ENCODE results near the gene CCDC9B.
A peak's percentile ranks its signal among the peaks of the same experiment; 100 is the strongest.

Gene CCDC9B

DNA sequence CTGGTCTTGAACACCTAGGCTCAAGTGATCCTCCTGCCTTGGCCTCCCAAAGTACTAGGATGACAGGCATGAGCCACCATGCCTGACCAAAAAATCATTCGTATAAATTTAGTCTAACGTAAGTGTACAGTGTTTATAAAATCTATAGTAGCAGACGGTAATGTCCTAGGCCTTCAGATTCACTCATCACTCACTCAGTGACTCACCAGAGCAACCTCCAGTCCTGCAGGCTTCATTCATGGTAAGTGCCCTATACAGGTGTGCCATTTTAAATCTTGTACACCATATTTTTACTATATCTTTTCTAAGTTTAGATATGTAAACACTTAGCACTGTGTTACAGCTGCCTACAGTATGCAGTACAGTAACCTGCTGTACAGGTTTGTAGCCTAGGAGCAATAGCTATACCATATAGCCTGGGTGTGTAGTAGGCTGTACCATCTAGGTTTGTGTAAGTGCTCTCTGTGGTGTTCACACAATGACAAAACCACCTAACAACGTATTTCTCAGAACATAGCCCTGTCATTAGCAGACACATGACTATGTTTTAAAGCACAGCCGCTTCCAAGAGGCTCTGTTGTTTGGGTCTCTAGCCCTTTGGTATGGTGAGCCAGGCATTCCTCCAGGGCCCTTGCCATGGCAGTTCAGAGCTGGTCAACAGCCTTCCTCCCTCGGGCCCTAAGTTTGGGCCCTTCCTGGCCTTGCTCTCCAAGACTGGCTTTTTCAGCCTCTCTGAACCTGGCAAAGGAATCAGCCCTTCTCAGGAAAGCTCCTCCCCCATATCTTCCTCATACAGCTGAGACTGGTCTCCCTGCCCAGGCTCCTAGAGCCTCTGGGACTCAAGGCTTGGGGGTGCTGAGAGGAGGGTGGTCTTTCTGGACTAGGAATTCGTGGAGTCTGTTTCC is 1.9 kb upstream of the CCDC9B start:
- Histone ChIP-seq H3K4me3 (replicated peaks; ENCODE audit: insufficient read depth, low read length) (no peak overlapping the region), H3K27ac (replicated peaks) (no peak overlapping the region), H3K27me3 (ENCODE audit: insufficient read depth, poor library complexity, severe bottlenecking) (no peaks in the 10 kb centered on the region)
- no peak for TF ChIP-seq SPI1 (IDR thresholded peaks at IDR 0.05; ENCODE audit: borderline replicate concordance, low read depth)
- no peak for TF ChIP-seq GABPA (IDR thresholded peaks at IDR 0.05; ENCODE audit: low read depth)
- TF ChIP-seq, protein P1, sequence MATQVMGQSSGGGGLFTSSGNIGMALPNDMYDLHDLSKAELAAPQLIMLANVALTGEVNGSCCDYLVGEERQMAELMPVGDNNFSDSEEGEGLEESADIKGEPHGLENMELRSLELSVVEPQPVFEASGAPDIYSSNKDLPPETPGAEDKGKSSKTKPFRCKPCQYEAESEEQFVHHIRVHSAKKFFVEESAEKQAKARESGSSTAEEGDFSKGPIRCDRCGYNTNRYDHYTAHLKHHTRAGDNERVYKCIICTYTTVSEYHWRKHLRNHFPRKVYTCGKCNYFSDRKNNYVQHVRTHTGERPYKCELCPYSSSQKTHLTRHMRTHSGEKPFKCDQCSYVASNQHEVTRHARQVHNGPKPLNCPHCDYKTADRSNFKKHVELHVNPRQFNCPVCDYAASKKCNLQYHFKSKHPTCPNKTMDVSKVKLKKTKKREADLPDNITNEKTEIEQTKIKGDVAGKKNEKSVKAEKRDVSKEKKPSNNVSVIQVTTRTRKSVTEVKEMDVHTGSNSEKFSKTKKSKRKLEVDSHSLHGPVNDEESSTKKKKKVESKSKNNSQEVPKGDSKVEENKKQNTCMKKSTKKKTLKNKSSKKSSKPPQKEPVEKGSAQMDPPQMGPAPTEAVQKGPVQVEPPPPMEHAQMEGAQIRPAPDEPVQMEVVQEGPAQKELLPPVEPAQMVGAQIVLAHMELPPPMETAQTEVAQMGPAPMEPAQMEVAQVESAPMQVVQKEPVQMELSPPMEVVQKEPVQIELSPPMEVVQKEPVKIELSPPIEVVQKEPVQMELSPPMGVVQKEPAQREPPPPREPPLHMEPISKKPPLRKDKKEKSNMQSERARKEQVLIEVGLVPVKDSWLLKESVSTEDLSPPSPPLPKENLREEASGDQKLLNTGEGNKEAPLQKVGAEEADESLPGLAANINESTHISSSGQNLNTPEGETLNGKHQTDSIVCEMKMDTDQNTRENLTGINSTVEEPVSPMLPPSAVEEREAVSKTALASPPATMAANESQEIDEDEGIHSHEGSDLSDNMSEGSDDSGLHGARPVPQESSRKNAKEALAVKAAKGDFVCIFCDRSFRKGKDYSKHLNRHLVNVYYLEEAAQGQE (IDR thresholded peaks at IDR 0.05; ENCODE audit: insufficient replicate concordance, low read depth), result no peak
- TF ChIP-seq, protein P2, sequence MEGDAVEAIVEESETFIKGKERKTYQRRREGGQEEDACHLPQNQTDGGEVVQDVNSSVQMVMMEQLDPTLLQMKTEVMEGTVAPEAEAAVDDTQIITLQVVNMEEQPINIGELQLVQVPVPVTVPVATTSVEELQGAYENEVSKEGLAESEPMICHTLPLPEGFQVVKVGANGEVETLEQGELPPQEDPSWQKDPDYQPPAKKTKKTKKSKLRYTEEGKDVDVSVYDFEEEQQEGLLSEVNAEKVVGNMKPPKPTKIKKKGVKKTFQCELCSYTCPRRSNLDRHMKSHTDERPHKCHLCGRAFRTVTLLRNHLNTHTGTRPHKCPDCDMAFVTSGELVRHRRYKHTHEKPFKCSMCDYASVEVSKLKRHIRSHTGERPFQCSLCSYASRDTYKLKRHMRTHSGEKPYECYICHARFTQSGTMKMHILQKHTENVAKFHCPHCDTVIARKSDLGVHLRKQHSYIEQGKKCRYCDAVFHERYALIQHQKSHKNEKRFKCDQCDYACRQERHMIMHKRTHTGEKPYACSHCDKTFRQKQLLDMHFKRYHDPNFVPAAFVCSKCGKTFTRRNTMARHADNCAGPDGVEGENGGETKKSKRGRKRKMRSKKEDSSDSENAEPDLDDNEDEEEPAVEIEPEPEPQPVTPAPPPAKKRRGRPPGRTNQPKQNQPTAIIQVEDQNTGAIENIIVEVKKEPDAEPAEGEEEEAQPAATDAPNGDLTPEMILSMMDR (IDR thresholded peaks at IDR 0.05; ENCODE audit: insufficient read depth, low read length), result no peak
- TF ChIP-seq POLR2AphosphoS5 (IDR thresholded peaks at IDR 0.05; ENCODE audit: low read depth), result no peak
- no peak for DNase-seq (ENCODE audit: low read depth in 1 of 2, low spot score in 1 of 2)

DNA sequence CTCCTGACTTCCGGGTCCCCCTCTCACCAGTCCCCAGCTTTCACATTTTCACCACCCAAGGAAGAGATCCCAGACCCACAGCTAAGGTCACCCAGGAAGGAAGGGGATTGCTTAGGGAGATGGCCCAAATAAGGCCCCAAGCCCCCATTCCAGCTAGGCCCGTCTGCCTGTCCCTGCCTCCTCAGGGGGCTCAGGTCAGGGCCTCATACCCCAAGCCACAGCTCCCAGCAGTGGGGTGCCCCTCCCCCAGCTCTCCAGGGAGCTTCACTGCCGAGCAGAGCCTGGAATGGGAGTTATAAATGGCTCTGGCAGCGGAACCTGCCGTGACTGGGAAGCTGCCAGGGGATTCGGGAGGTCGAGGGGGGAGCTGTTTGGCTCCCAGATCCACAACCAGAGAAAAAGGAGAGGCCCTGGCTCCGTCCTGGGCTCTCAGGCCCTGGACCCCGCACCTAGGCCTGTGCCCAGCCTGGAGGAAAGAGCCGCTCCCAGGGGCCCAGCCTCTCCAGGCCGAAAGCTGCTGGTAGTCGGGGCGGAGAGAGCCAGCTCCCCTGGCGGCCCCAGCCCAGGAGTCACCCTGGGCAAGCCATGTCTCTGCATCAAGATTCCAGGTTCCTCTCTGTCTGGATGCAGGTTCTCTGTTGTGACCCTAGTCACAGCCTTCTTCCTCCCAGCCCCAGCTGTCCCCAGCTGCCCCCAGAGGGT is 550 bp downstream of the CCDC9B start:
- no peak for TF ChIP-seq GABPA (IDR thresholded peaks at IDR 0.05; ENCODE audit: low read depth)
- peak; percentile 45; the same call in 1 of the 2 replicates for TF ChIP-seq SPI1 (IDR thresholded peaks at IDR 0.05; ENCODE audit: borderline replicate concordance, low read depth)
- no peak overlapping the region for H3K4me3 ChIP-seq (replicated peaks; ENCODE audit: insufficient read depth, low read length)
- peak overlapping the region; percentile 33 for H3K27ac ChIP-seq (replicated peaks)
- no peaks in the 10 kb centered on the region for H3K27me3 ChIP-seq (ENCODE audit: insufficient read depth, poor library complexity, severe bottlenecking)
- no peak for DNase-seq (ENCODE audit: low read depth in 1 of 2, low spot score in 1 of 2)

DNA sequence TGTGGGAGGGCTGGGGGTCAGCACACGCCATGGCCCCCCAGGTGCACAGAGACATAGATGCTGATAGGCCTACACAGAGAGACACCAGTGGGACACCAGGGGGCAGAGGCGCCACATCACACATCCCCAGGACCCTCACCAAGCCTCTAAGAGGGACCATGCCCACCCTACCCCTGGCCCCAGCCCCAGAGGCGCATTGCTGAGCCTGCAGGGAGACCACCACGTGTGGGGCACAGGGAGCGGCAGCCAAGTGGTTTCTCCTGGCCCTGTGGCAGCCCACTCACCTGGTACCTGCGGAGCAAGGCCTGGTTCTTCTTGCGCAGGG is 1.2 kb downstream of the CCDC9B start:
- DNase-seq (ENCODE audit: low read depth in 1 of 2, low spot score in 1 of 2), result no peak
- H3K27ac ChIP-seq (replicated peaks), result no peak overlapping the region
- TF ChIP-seq SPI1 (IDR thresholded peaks at IDR 0.05; ENCODE audit: borderline replicate concordance, low read depth), result no peak
- H3K27me3 ChIP-seq (ENCODE audit: insufficient read depth, poor library complexity, severe bottlenecking), result no peaks in the 10 kb centered on the region
- no peak overlapping the region for H3K4me3 ChIP-seq (replicated peaks; ENCODE audit: insufficient read depth, low read length)

DNA sequence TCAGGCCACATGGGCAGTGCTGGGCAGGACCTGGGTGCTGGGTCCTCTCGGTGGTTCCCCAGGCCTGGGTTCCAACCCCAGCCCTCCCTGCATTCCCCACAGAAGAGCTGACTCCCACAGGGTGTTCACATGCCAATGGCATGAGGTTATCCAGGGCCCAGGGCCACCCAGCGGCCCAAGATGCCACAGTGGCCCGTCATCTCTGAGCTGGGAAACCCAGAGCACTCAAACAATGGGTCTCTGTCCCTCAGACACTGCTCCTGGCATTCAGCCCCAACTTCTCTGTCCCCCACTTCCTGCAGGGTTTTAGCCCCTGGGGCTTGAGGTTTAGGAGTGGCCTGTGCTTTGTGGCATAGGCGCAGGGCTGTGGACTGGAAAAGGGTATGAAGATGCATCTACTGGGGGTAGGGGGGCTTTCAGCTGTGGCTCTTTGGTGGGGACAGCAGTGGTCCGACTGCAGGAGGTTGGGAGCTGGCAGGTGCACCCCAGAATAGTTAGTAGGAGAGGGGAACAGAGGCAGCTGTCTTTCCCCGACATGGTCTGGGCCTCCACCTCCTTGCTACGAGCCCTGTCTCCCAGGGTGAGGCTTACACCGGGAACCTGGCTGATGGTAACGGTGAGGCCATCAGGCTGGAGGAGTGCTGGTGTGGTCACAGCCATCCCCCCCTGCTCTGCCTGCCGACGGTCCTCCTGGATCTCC is 1.7 kb downstream of the CCDC9B start:
- Histone ChIP-seq H3K4me3 (replicated peaks; ENCODE audit: insufficient read depth, low read length) (no peak overlapping the region), H3K27me3 (ENCODE audit: insufficient read depth, poor library complexity, severe bottlenecking) (no peaks in the 10 kb centered on the region), H3K27ac (replicated peaks) (no peak overlapping the region)
- no peak for DNase-seq (ENCODE audit: low read depth in 1 of 2, low spot score in 1 of 2)
- TF ChIP-seq SPI1 (IDR thresholded peaks at IDR 0.05; ENCODE audit: borderline replicate concordance, low read depth) (no peak), POLR2AphosphoS5 (IDR thresholded peaks at IDR 0.05; ENCODE audit: low read depth) (no peak), GABPA (IDR thresholded peaks at IDR 0.05; ENCODE audit: low read depth) (no peak)
- TF ChIP-seq, protein P2 (IDR thresholded peaks at IDR 0.05; ENCODE audit: insufficient read depth, low read length), result no peak
- TF ChIP-seq, protein P1 (IDR thresholded peaks at IDR 0.05; ENCODE audit: insufficient replicate concordance, low read depth), result no peak

Measured in HL-60 (cell line).